Adipose tissue (tissue), 3 donors: ENCODE measurements around the gene ALS2CL. TPM values are rescaled to one million over a fixed set of nuclear protein-coding genes. Genes with fewer than 3 reads are reported as not detected.

Source experiments
- H3K27ac ChIP-seq: one replicate; pipeline ENCODE4 v1.5.1; 2013; ENCODE audit warnings: low read depth, low read length
- WGBS, 3 donors: extraction: QIAGEN DNeasy Blood & Tissue Kit; methylation state at CpG; one replicate each; pipeline ENCODE4 v1.1.7; 2013; 5-methylcytosine and 5-hydroxymethylcytosine counted together
- polyA plus RNA-seq, 3 donors: library from polyadenylated mRNA; stranded (reverse); fragments of 200-250 nt; gene quantifications; one replicate each; pipeline ENCODE4 v1.2.3, GENCODE V29; 2013
- donor health status: healthy with polysubstance abuse.
- donor health status: Bipolar disorder and iron deficiency.
- donor health status: healthy.

The ALS2CL gene
- polyA plus RNA-seq, 3 donors: 10.0 to 27.7 (median 11.2) TPM

GRCh38 chr3:46717447-46718231 is 24.2 kb upstream of the ALS2CL start, which contains the start of gene PRSS50:
PRSS50 (minus strand) TSS chr3:46717869; CDS start chr3:46717824, 45 bp downstream.
- WGBS, 3 donors: 41 to 65% (median 54%) methylated on average over 51 to 61 of the region's 61 CpGs
- no peak within 1 kb of the TSS for H3K27ac ChIP-seq

GRCh38 chr3:46716461-46717441 is 23.3 kb upstream of the ALS2CL start:
- 89 to 92% (median 90%) methylated on average over 19 of the region's 19 CpGs for WGBS, 3 donors
- no peak overlapping the region for H3K27ac ChIP-seq

GRCh38 chr3:46715507-46716175 is 22.2 kb upstream of the ALS2CL start:
- WGBS, 3 donors: 91 to 92% (median 91%) methylated on average over 11 of the region's 11 CpGs

GRCh38 chr3:46714728-46715506 is 21.4 kb upstream of the ALS2CL start:
- 87 to 92% (median 89%) methylated on average over 10 of the region's 10 CpGs for WGBS, 3 donors
- H3K27ac ChIP-seq: no peak overlapping the region

More at GRCh38 chr3:46715507-46716175, 22.2 kb upstream of the ALS2CL start:
- no peak overlapping the region for H3K27ac ChIP-seq

GRCh38 chr3:46713898-46714552 is 20.5 kb upstream of the ALS2CL start:
- H3K27ac ChIP-seq: no peak overlapping the region
- WGBS, 3 donors: 88 to 93% (median 91%) methylated on average over 22 of the region's 22 CpGs

GRCh38 chr3:46713050-46713897 is 19.8 kb upstream of the ALS2CL start:
- WGBS, 3 donors: 80 to 87% (median 86%) methylated on average over 14 of the region's 14 CpGs
- no peak overlapping the region for H3K27ac ChIP-seq

GRCh38 chr3:46712191-46713049 is 18.9 kb upstream of the ALS2CL start:
- WGBS, 3 donors: 85 to 91% (median 88%) methylated on average over 13 of the region's 13 CpGs
- no peak overlapping the region for H3K27ac ChIP-seq

- H3K27ac ChIP-seq: no peak overlapping the region
- 81 to 90% (median 89%) methylated on average over 7 of the region's 7 CpGs for WGBS, 3 donors
Observed at GRCh38 chr3:46711760-46712159, 18.3 kb upstream of the ALS2CL start.

- WGBS, 3 donors: 88 to 100% (median 92%) methylated on average over 2 of the region's 2 CpGs
- H3K27ac ChIP-seq: no peak overlapping the region
Observed at GRCh38 chr3:46711305-46711704, 17.8 kb upstream of the ALS2CL start.

- no peak overlapping the region for H3K27ac ChIP-seq
- WGBS, 3 donors: 91 to 97% (median 96%) methylated on average over 6 of the region's 6 CpGs
Observed at GRCh38 chr3:46710671-46711295, 17.3 kb upstream of the ALS2CL start.

GRCh38 chr3:46710229-46710628 is 16.8 kb upstream of the ALS2CL start:
- 76 to 94% (median 91%) methylated on average over 7 of the region's 7 CpGs for WGBS, 3 donors
- no peak overlapping the region for H3K27ac ChIP-seq

- H3K27ac ChIP-seq: no peak overlapping the region
- WGBS, 3 donors: 85 to 93% (median 89%) methylated on average over 6 of the region's 6 CpGs
Observed at GRCh38 chr3:46709721-46710120, 16.2 kb upstream of the ALS2CL start.

GRCh38 chr3:46709157-46709654 is 15.7 kb upstream of the ALS2CL start:
- WGBS, 3 donors: 91 to 96% (median 92%) methylated on average over 7 of the region's 7 CpGs

GRCh38 chr3:46708401-46709156 is 15.1 kb upstream of the ALS2CL start:
- H3K27ac ChIP-seq: no peak overlapping the region
- 78 to 87% (median 82%) methylated on average over 11 of the region's 11 CpGs for WGBS, 3 donors

More at GRCh38 chr3:46709157-46709654, 15.7 kb upstream of the ALS2CL start:
- no peak overlapping the region for H3K27ac ChIP-seq
